ENCODE results near the gene TRIM41. TPM values are rescaled to one million over a fixed set of nuclear protein-coding genes. Genes with fewer than 3 reads are reported as not detected.
"Not testable (repeated sequence)": the region's sequence is repeated elsewhere in the genome, so short reads cannot be mapped to it uniquely, and the experiment has no call there.

The TRIM41 gene
- total RNA-seq, 2 experiments from 2014 or later = 35.3 to 36.4 TPM

DNA sequence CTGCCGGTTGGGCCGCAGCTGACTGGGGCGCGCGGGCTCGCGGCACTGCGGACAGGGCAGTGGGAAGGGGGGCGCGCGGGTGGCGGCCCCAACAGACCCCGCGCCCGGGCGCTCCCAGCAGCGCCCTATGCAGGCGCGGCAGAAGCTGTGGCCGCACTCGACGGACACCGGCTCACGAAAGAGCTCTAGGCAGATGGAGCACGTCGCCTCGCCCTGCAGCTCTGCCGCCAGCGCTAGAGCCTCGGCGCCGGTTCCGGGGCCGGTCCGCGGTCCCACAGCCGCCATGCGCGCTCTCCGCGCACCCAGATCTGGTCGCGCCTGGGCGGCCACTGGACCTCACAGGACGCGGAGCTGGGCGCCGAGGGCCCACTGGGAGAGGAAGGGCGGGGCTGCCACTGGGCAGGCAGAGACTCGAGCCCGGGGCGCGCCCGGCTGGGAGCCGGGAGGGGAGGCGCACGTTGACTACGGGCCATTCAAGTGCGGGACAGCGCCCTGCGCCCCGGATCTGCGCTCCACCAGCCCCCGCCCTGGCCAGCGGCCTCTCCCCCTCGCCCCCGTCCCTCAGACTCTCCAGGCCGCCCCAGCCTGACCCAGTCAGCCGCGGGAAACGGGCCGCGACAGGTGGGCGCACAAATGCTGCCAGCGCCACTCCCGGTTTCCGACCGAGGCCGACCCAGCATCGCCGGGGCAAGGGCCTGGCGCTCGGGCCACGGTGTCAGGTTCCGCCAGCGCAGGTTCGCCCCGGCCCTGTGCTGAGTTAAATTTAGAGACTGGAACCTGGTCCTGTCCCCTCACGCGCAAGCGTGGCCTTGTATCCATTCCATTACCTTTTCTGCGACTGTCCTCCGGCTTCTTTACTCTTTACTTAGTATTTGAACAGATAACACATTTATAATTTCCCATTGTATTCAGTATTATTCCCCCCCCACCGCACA is 18.0 kb upstream of the TRIM41 start, which contains the start of gene TRIM7:
TRIM7 (minus strand) TSS at position 371 of the 935 bp plus-strand sequence; CDS start at position 285, 86 bp downstream.
- peak within 1 kb of the TSS; percentile 86 for H3K4me3 Mint-ChIP-seq
- H3K9me3 Mint-ChIP-seq = no peaks in the 10 kb centered on the region
- CTCF ChIA-PET = interaction anchor here (0.8 to 4.1 kb wide), 6 partner anchors 12 to 41 kb away, joined by 3 to 32 read pairs (median 4); no protein-coding TSS in a partner anchor
- peak within 1 kb of the TSS; percentile 5 for H3K27ac Mint-ChIP-seq
- POLR2A ChIA-PET = interaction anchor here (0.6 to 4.3 kb wide), 6 partner anchors 11 to 38 kb away, joined by 3 to 35 read pairs (median 4); partner anchors contain the start of gene TRIM41
- intact Hi-C loops (cut with micrococcal nuclease) = loop anchor here (5.0 kb wide), 1 partner anchor 37 kb away; the partner anchor contains the start of gene RACK1
- H3K27me3 Mint-ChIP-seq = peaks cover 17% of the 10 kb centered on the region
- H3K36me3 Mint-ChIP-seq = peaks cover 12% of the 10 kb centered on the region
- H3K4me1 Mint-ChIP-seq (ENCODE audit: low read depth) = peaks cover 27% of the 10 kb centered on the region
- DNase-seq = peak; percentile 46

- Mint-ChIP-seq H3K4me1 (ENCODE audit: low read depth) (peaks cover 27% of the 10 kb centered on the region), H3K27ac (peak overlapping the region; percentile 93), H3K36me3 (peaks cover 12% of the 10 kb centered on the region), H3K27me3 (peaks cover 17% of the 10 kb centered on the region), H3K9me3 (no peaks in the 10 kb centered on the region), H3K4me3 (peak overlapping the region; percentile 86)
- ChIA-PET POLR2A (interaction anchor here (0.5 to 4.3 kb wide), 5 partner anchors 14 to 30 kb away, joined by 3 to 37 read pairs (median 22); partner anchors contain the start of gene TRIM41), CTCF (interaction anchor here (1.2 to 4.1 kb wide), 6 partner anchors 11 to 38 kb away, joined by 3 to 32 read pairs (median 9); no protein-coding TSS in a partner anchor)
- DNase-seq = peak; percentile 45
- intact Hi-C loops (cut with micrococcal nuclease) = loop anchor here (1.0 to 5.0 kb wide), 3 partner anchors 36 to 56 kb away; partner anchors contain the start of gene RACK1
Measured at GRCh38 chr5:181205761-181206649, 17.1 kb upstream of the TRIM41 start.

DNA sequence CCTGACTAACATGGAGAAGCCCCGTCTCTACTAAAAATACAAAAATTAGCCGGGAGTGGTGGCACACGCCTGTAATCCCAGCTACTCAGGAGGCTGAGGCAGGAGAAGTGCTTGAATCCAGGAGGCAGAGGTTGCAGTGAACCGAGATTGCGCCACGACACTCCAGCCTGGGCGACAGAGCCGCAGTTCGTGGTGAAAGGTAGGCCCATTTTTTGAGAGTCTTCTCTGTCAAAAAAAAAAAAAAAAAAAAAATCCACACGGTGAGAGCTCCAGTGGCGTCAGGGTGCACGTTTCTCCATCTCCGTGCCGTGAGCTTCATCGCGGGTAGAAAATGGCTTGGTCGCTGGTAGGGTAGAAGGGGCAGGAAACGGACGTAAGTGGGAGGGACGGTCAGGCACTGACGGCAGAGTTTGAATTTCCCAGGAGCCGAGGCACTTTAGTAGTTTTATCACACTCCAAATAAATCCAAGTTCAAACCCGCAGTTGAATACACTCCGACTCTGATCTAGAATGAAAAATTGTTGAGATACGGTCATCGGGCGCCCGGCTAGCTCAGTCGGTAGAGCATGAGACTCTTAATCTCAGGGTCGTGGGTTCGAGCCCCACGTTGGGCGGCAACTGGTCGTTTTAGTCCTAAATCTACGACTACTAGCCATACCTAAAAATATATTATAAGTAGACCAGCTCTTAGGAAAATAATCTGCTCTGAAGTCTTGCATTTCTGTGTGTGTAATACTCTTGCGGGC is 15.7 kb upstream of the TRIM41 start:
- intact Hi-C loops (cut with micrococcal nuclease) = loop anchor here (1.0 to 5.0 kb wide), 5 partner anchors 11 to 47 kb away; partner anchors contain the start of gene RACK1
- ChIA-PET CTCF (interaction anchor here (0.9 to 4.1 kb wide), 12 partner anchors 8 to 381 kb away, joined by 3 to 32 read pairs (median 7); partner anchors contain the start of gene TRIM52), POLR2A (interaction anchor here (0.7 to 4.3 kb wide), 11 partner anchors 9 to 53 kb away, joined by 3 to 37 read pairs (median 11); partner anchors contain the start of genes TRIM41 and TRIM52)
- H3K27ac Mint-ChIP-seq = peak overlapping the region; percentile 93
- H3K4me1 Mint-ChIP-seq (ENCODE audit: low read depth) = peaks cover 27% of the 10 kb centered on the region
- DNase-seq = peak; percentile 90
- H3K27me3 Mint-ChIP-seq = peaks cover 17% of the 10 kb centered on the region
- peaks cover 12% of the 10 kb centered on the region for H3K36me3 Mint-ChIP-seq
- no peaks in the 10 kb centered on the region for H3K9me3 Mint-ChIP-seq
- peak overlapping the region; percentile 86 for H3K4me3 Mint-ChIP-seq

GRCh38 chr5:181207960-181208253 is 15.2 kb upstream of the TRIM41 start:
- ChIA-PET CTCF (interaction anchor here (0.9 to 4.1 kb wide), 10 partner anchors 9 to 381 kb away, joined by 3 to 32 read pairs (median 7); partner anchors contain the start of gene TRIM52), POLR2A (interaction anchor here (0.9 to 4.3 kb wide), 9 partner anchors 9 to 52 kb away, joined by 3 to 37 read pairs (median 12); partner anchors contain the start of genes TRIM41 and TRIM52)
- Mint-ChIP-seq H3K27ac (peak overlapping the region; percentile 93), H3K4me3 (peak overlapping the region; percentile 86), H3K36me3 (peaks cover 12% of the 10 kb centered on the region), H3K27me3 (peaks cover 17% of the 10 kb centered on the region), H3K9me3 (no peaks in the 10 kb centered on the region), H3K4me1 (ENCODE audit: low read depth) (peaks cover 27% of the 10 kb centered on the region)
- DNase-seq = no peak
- intact Hi-C loops (cut with micrococcal nuclease) = loop anchor here (1.0 to 5.0 kb wide), 5 partner anchors 10 to 47 kb away; partner anchors contain the start of gene RACK1

DNA sequence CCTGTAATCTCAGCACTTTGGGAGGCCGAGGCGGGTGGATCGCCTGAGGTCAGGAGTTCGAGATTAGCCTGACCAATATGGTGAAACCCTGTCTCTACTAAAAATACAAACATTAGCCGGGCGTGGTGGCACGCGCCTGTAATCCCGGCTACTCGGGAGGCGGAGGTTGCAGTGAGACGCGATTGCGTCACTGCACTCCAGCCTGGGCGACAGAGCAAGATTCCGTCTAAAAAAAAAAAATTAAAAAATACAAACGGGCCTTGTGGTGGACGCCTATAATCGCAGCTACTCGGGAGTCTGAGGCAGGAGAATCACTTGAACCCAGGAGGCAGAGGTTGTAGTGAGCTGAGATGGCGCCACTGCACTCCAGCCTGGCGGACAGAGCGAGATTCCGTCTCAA is 14.1 kb upstream of the TRIM41 start:
- not testable (repeated sequence) for H3K27ac Mint-ChIP-seq, H3K9me3 Mint-ChIP-seq, DNase-seq, H3K4me3 Mint-ChIP-seq
- Mint-ChIP-seq H3K4me1 (ENCODE audit: low read depth) (peaks cover 27% of the 10 kb centered on the region), H3K36me3 (peaks cover 12% of the 10 kb centered on the region), H3K27me3 (peaks cover 14% of the 10 kb centered on the region)
- ChIA-PET POLR2A (interaction anchor here (3.8 kb wide), 1 partner anchor 14 kb away, joined by 22 read pairs; the partner anchor contains the start of gene TRIM41), CTCF (interaction anchor here (4.0 kb wide), 1 partner anchor 20 kb away, joined by 30 read pairs; no protein-coding TSS in a partner anchor)
- intact Hi-C loops (cut with micrococcal nuclease) = loop anchor here (5.0 kb wide), 1 partner anchor 33 kb away; the partner anchor contains the start of gene RACK1

DNA sequence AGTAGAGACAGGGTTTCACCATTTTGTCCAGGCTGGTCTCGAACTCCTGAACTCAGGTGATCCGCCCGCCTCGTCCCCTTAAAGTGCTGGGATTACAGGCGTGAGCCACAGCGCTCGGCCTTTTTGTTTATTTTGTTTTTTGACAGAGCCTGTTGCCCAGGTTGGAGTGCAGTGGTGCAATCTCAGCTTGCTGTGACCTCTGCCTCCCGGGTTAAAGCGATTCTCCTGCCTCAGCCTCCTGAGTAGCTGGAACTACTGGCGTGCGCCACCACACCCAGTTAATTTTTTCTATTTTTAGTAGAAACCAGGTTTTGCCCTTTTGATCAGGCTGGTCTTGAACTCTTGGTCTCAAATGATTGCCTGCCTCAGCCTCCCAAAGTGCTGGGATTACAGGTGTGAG is 12.9 kb upstream of the TRIM41 start:
- H3K9me3 Mint-ChIP-seq; POLR2A ChIA-PET; H3K4me3 Mint-ChIP-seq; H3K36me3 Mint-ChIP-seq; DNase-seq; H3K27ac Mint-ChIP-seq; intact Hi-C loops (cut with micrococcal nuclease); CTCF ChIA-PET: not testable (repeated sequence)
- Mint-ChIP-seq H3K4me1 (ENCODE audit: low read depth) (peaks cover 27% of the 10 kb centered on the region), H3K27me3 (peaks cover 14% of the 10 kb centered on the region)

- intact Hi-C loops (cut with micrococcal nuclease); H3K4me3 Mint-ChIP-seq; POLR2A ChIA-PET; H3K9me3 Mint-ChIP-seq; H3K27ac Mint-ChIP-seq; H3K36me3 Mint-ChIP-seq; DNase-seq; CTCF ChIA-PET: not testable (repeated sequence)
- Mint-ChIP-seq H3K4me1 (ENCODE audit: low read depth) (peaks cover 24% of the 10 kb centered on the region), H3K27me3 (peaks cover 13% of the 10 kb centered on the region)
Measured at GRCh38 chr5:181210698-181211097, 12.4 kb upstream of the TRIM41 start.

GRCh38 chr5:181211208-181211607 is 11.9 kb upstream of the TRIM41 start:
- no peak for DNase-seq
- no peaks in the 10 kb centered on the region for H3K9me3 Mint-ChIP-seq
- peaks cover 10% of the 10 kb centered on the region for H3K36me3 Mint-ChIP-seq
- intact Hi-C loops (cut with micrococcal nuclease) = no loop called here
- ChIA-PET POLR2A (interaction anchor here (1.1 kb wide), 2 partner anchors 21 to 24 kb away, joined by 3 read pairs; no protein-coding TSS in a partner anchor), CTCF (no interaction called here)
- H3K27ac Mint-ChIP-seq = no peak overlapping the region
- peaks cover 21% of the 10 kb centered on the region for H3K4me1 Mint-ChIP-seq (ENCODE audit: low read depth)
- peaks cover 9% of the 10 kb centered on the region for H3K27me3 Mint-ChIP-seq
- no peak overlapping the region for H3K4me3 Mint-ChIP-seq

- peaks cover 19% of the 10 kb centered on the region for H3K4me1 Mint-ChIP-seq (ENCODE audit: low read depth)
- H3K36me3 Mint-ChIP-seq = peaks cover 4% of the 10 kb centered on the region
- no peaks in the 10 kb centered on the region for H3K9me3 Mint-ChIP-seq
- H3K27ac Mint-ChIP-seq = no peak overlapping the region
- intact Hi-C loops (cut with micrococcal nuclease) = no loop called here
- ChIA-PET POLR2A (interaction anchor here (1.1 kb wide), 2 partner anchors 22 to 23 kb away, joined by 3 read pairs; no protein-coding TSS in a partner anchor), CTCF (no interaction called here)
- H3K27me3 Mint-ChIP-seq = peaks cover 4% of the 10 kb centered on the region
- H3K4me3 Mint-ChIP-seq = no peak overlapping the region
- no peak for DNase-seq
Measured at GRCh38 chr5:181212080-181212479, 11.0 kb upstream of the TRIM41 start.

GRCh38 chr5:181212934-181213333 is 10.1 kb upstream of the TRIM41 start:
- no peak overlapping the region for H3K4me3 Mint-ChIP-seq
- intact Hi-C loops (cut with micrococcal nuclease) = no loop called here
- no peak for DNase-seq
- no peaks in the 10 kb centered on the region for H3K36me3 Mint-ChIP-seq
- no peaks in the 10 kb centered on the region for H3K27me3 Mint-ChIP-seq
- CTCF ChIA-PET = no interaction called here
- no peak overlapping the region for H3K27ac Mint-ChIP-seq
- no peaks in the 10 kb centered on the region for H3K9me3 Mint-ChIP-seq
- H3K4me1 Mint-ChIP-seq (ENCODE audit: low read depth) = peaks cover 17% of the 10 kb centered on the region
- POLR2A ChIA-PET = no interaction called here

Measured in activated CD4-positive, alpha-beta memory T cell treated with anti-CD3 and anti-CD28 coated beads for 36 hours (primary cell).